ENCODE results near the gene KRT84.

DNA sequence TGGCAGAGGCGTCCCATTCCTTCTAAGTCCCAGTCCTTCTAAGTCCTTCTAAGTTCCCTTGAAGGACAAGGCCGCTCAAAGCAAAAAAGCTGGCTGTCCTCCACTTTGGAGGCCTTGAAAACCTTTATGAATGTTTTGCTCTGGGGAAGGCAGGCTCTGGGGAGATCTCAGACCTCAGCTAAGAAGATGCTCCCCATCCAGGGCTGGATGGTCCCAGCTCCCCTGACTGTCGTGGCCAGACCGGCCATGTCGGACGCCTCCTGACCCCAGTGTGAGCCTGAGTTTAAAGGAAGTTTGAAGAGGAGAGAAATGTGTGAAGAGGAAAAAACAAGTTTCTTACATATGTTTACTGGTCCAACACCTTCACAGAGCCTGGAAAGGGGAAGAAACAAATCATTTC lies 5.9 kb downstream of the KRT84 start:
- TF ChIP-seq CTCF (IDR thresholded peaks at IDR 0.05) (no peak), POLR2AphosphoS5 (IDR thresholded peaks at IDR 0.05) (no peak)

All from suprapubic skin (tissue), 3 donors.